Glomerular visceral epithelial cell (primary cell): Measurements from ENCODE around the gene SNPH.

Source experiments
- DNase-seq: peaks from one replicate; pipeline ENCODE4 v3.0.0-alpha.2; 2016; ENCODE audit errors: extremely low spot score

Gene SNPH

GRCh38 chr20:1306316-1307135, 40.4 kb downstream of the SNPH start:
- DNase-seq: no peak

- DNase-seq: no peak
Measured at GRCh38 chr20:1307171-1307570, 41.1 kb downstream of the SNPH start.

DNA sequence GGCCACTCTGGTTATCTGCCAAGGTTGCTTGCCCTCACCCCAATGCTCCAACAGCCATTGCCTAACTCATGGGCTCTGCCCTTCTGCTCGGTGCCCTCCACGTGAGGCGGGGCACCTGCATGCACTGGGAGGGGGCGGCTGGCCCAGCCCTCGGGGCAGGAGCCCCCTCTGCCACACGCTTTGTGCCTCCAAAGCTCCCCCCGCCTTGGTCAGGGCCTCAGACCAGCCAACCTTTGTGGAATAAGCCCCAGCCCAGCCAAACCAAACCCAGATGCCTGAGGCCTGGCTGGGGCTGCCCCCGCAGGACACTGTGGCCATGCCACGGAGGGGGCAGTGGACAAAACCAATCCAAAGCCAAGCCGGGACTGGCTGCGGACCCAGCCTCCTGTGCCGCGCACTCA, 41.5 kb downstream of the SNPH start:
- DNase-seq: no peak

- DNase-seq: no peak
Measured at GRCh38 chr20:1308067-1308701, 42.1 kb downstream of the SNPH start.

DNA sequence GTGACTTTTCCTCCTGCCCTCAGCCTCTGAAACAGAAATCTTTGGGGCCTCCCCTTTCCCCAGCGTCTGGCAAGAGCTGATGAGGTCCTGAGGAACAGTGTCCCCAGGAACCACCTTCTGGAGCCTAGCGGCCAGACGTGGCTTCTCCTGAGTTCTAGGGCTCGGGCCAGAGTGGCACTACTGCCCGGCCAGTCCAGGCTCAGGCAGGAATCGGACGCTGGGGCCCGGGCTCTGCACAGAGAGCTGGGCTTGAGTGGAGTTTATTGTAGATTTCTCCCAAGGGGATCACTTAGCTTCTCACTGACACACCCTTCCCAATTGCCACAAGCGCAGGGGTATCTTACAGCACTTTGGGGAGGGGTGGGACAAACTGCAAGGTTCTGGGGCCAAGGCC, 42.6 kb downstream of the SNPH start:
- no peak for DNase-seq

DNA sequence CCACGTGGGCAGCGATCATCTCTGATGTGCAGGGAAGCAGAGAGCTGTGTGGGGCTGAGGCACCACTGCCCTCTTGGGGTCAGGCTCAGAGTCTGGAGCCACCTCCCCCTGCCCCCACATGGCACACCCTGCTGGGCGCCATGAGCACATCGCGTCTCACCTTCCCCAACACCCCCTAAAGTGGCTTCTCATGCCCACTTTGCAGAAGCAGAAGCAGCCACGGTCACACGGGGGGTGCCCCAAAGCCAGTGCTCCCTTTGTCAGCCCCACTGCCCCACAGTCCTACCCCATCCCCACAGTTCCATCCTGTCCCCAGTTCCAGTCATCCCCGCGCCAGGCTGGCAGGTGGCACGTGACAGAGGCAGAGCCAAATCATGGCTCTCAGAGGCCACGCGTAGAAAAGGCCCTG, 43.3 kb downstream of the SNPH start:
- no peak for DNase-seq

DNA sequence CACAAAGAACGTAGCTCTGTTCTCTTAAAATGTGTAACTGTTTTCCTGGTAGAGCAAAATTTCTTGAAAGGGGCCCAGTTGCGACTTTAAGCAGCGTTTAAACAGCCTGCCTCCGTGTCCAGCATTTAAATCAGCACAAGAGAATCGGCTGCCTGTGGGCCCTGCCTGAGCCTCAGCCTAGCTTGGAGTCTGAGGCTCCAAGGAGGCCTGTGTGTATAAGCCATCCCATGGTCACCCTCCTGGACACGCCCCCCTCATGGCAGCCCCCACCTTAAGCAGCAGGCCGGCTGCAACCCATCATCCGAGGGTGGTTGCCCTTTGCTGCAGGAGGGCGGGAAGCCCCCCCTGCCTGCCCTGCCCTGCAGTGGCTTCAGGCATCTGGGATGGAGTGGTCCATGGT, 44.0 kb downstream of the SNPH start:
- DNase-seq: no peak

- no peak for DNase-seq
Measured at GRCh38 chr20:1310506-1311190, 44.6 kb downstream of the SNPH start.

GRCh38 chr20:1312308-1312707, 46.2 kb downstream of the SNPH start:
- DNase-seq: no peak

- DNase-seq: no peak
Measured at GRCh38 chr20:1312904-1313235, 46.8 kb downstream of the SNPH start.

DNA sequence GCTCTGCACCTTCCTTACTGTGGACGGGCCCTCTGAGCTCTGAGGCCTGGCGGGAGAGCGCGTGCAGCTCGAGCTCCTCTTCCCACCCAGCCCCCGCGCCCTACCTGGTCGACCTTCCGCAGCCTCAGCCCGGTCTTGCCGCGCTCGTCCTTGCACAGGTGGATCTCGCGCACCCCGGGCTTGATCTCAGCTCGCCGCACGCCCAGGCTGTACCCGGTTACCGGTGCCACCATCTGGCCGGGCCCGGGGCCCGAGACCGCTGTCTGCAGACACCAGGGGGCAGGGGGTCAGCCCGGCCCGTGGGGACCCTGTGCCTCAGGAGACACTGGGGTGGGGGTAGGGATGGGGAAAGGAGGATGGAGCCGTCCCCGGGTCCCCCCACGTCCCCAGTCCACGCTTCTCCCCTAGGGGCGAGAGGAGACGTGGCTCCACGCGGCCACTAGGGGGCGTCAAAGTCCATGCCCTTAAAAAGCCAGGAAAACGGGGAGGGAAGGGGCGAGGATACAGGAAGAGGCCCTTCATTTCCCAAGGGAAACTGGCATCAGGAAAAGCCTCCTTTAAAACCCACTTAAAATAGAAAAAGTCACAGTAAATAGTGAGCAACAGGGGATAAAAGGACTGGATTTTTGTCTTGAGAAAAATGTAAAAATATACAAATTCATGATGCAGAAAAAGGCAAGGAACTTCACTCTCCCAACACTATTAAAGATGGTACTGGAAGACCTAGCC, 47.3 kb downstream of the SNPH start:
- peak; percentile 80 for DNase-seq

GRCh38 chr20:1315804-1316203, 49.7 kb downstream of the SNPH start:
- no peak for DNase-seq

- no peak for DNase-seq
Measured at GRCh38 chr20:1317545-1318255, 51.6 kb downstream of the SNPH start.

DNA sequence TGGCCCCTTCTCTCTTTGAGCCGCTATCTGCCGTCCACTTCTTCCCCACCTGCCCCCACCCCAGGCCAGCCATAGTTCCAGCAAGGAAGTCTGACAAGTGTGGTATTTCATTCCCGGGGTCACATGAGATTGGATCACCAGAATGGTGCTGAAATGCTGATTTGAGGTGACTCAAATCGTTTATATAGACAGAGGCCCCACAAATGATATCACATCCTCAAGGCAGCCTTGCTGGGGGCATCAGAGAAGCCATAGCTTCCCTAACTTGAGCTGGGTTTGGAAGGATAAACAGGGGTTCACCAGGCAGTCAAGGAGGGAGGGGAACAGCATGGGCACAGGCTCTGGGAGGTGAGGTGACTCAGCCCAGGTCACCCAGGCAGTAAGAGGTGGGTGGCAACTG, 53.0 kb downstream of the SNPH start:
- no peak for DNase-seq

DNA sequence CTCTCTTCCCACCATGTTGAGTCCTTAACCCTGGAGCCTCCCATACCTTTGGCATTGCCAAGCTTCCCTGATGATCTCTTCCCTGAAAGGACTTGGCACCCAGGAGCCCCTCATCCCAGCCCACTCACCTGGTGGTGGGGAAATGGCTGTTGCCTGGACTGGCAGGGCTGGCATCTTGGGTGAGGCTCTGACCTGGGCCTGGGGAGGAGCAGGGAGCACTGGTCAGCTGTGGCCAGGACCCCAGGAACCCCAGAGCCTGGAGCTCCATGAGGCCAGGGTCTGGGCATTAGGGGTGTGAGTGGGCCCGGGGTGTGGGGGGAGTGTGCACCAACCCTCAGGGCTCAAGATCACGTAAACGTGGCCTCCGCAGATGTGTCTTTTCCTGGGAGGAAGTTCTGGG, 53.4 kb downstream of the SNPH start:
- DNase-seq: no peak

GRCh38 chr20:1320016-1320415, 53.9 kb downstream of the SNPH start:
- no peak for DNase-seq

DNA sequence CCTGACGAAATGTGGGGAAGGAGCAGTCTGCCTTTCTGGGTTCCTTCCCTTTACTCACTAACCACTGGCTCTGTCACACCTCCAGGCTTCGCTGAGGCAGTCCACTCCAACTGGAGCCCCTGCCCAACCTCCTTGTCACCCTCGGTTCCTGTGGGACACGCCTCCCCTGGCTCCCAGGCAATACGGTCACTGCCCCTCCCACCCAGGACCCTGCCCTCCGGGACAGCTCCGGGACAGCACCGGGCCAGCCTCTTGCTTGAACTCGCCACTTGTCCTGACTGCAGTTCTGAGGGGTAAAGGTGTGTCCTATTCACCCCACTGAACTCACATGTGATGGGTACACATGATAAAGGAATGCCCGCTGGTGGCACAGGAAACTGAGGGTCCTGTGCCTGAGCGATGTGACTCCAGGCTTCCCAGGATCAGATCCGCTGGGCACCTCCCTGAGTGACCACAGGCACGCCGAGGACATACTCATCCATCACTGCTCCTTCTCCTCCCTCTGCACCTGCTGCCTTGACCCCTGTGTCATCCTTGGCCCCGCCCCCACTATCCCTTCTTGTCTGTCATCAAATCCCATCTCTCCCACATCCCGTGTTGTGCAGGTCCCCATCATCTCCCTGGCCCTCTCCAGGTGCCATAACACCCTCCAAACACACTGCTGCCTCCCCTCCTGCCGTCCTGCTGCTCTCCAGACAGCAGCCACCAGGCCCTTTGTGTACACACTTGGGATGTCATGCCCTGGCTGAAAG, 55.0 kb downstream of the SNPH start:
- no peak for DNase-seq

GRCh38 chr20:1321654-1321939, 55.5 kb downstream of the SNPH start:
- no peak for DNase-seq

- DNase-seq: peak; percentile 23
Measured at GRCh38 chr20:1322511-1323245, 56.6 kb downstream of the SNPH start.

DNA sequence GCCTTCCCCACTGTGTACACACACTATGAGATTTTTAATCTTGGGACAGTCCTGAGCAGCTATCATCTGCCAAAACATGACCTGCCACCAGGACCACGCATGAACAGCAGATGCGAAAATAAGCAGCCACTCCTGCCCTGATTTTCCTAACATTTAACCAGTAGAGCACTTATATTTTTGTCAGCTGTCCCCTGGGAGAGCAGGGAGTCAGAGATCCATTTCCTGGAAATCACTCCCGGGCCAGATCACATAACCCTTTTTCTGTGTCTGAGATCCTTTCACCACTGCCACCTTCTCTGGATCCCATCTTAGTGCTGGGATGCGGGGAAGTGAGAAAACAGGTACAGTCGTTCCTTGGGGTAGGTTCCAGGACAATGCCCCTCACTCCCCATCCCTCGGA, 57.2 kb downstream of the SNPH start:
- no peak for DNase-seq
